NT2/D1 (cell line): ENCODE data around the gene CHEK2.

Source experiments
- SUZ12 ChIP-seq: IDR thresholded peaks from 2 replicates; pipeline ENCODE4 v1.6.1; 2011; ENCODE audit not compliant: insufficient read length, insufficient read depth; ENCODE audit errors: extremely low read depth
- YY1 ChIP-seq: IDR thresholded peaks from 2 replicates; pipeline ENCODE4 v1.6.1; 2011; ENCODE audit not compliant: insufficient read length, insufficient read depth

GRCh38 chr22:28772633-28773460 lies 31.2 kb upstream of the CHEK2 start, which contains the start of gene CCDC117:
- no peak for TF ChIP-seq YY1
- no peak for TF ChIP-seq SUZ12
